Aorta (tissue), 4 donors: ENCODE measurements around the gene MAPRE2. TPM values are rescaled to one million over a fixed set of nuclear protein-coding genes. Genes with fewer than 3 reads are reported as not detected.

Source experiments
- polyA plus RNA-seq, 2 donors: library from polyadenylated mRNA; stranded (reverse); fragments of 200-250 nt; gene quantifications; one replicate each; pipeline ENCODE4 v1.2.3, GENCODE V29; 2013
- total RNA-seq, 2 donors: library from RNA; stranded (reverse); fragmentation: NEBNext Ultra II Directional; extraction: Animal tissue kit (Norgen Biotek cat#: 25700); gene quantifications; one replicate each; pipeline ENCODE4 v1.2.1, GENCODE V29; 2021
- donor health status: healthy with polysubstance abuse.
- donor health status: Bipolar disorder and iron deficiency.
- donor health status: DM: no; HTN: no; CAD: no.
- donor health status: DM: yes; HTN: yes; CAD: no.

Gene MAPRE2
- total and polyA plus RNA-seq, 4 donors = 22.5 to 71.9 (median 44.6) TPM

Other genes starting within 250 kb of the MAPRE2 start
- 10 to 100 TPM; 32.8 to 40.4 TPM for gene ZNF397, start 199.6 kb downstream of the MAPRE2 start, total RNA-seq
- 10 to 100 TPM; 14.0 to 25.5 TPM for gene ZNF397, start 199.6 kb downstream of the MAPRE2 start, polyA plus RNA-seq
- gene ZSCAN30, start 248.8 kb downstream of the MAPRE2 start, total RNA-seq = 10 to 100 TPM; 27.1 to 31.8 TPM
- 10 to 100 TPM in 1 of 2 donors, 1 to 10 TPM in 1; 6.3 to 15.1 TPM for gene ZSCAN30, start 248.8 kb downstream of the MAPRE2 start, polyA plus RNA-seq